PFSK-1 (cell line): ENCODE results near the gene RAPH1.

ENCODE experiments used
- POLR2AphosphoS5 ChIP-seq: IDR thresholded peaks from 2 replicates; pipeline ENCODE4 v1.6.1; 2012; ENCODE audit warnings: low read depth, mild to moderate bottlenecking, control low read depth, low read length, moderate library complexity
- TF ChIP-seq, protein P1 (sequence below), 2 experiments: IDR thresholded peaks; 2 replicates each; pipeline versions ENCODE4 v1.6.1 to v1.8.0; 2011 to 2012; ENCODE audit warnings: low read depth in 2 of 2, low read length in 2 of 2, control low read depth in 1 of 2, inconsistent platforms in 1 of 2, mild to moderate bottlenecking in 1 of 2, moderate library complexity in 1 of 2; ENCODE audit not compliant: insufficient read depth in 1 of 2

DNA sequence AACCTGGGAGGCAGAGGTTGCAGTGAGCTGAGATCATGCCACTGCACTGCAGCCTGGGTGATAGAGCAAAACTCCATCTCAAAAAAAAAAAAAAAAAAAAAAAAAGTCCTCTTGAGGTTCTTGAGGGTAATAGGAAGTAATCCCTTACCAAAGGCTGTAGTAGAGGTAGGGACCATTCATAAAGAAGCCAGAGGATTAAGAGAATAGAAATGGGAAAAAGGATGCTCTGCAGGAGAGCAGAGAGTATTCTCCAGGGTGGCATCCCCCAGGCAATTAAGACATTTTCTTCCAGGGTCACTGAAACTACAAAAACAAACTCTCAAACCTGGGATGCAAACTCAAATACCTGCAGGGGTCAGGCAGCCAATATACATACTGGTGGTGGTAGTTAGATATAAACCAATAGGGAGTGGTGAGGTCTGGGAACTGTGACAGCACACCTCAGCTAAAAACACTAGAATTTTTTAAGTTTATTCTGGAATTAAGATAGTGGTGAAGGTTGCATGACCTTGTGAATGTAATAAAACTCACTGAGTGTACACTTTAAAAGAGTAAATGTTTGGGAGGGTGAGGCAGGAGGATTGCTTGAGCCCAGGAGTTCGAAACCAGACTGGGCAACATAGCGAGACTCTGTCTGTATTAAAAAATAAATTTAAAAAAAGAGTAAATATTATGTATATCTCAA lies 24.7 kb downstream of the RAPH1 start:
- TF ChIP-seq, protein P1, sequence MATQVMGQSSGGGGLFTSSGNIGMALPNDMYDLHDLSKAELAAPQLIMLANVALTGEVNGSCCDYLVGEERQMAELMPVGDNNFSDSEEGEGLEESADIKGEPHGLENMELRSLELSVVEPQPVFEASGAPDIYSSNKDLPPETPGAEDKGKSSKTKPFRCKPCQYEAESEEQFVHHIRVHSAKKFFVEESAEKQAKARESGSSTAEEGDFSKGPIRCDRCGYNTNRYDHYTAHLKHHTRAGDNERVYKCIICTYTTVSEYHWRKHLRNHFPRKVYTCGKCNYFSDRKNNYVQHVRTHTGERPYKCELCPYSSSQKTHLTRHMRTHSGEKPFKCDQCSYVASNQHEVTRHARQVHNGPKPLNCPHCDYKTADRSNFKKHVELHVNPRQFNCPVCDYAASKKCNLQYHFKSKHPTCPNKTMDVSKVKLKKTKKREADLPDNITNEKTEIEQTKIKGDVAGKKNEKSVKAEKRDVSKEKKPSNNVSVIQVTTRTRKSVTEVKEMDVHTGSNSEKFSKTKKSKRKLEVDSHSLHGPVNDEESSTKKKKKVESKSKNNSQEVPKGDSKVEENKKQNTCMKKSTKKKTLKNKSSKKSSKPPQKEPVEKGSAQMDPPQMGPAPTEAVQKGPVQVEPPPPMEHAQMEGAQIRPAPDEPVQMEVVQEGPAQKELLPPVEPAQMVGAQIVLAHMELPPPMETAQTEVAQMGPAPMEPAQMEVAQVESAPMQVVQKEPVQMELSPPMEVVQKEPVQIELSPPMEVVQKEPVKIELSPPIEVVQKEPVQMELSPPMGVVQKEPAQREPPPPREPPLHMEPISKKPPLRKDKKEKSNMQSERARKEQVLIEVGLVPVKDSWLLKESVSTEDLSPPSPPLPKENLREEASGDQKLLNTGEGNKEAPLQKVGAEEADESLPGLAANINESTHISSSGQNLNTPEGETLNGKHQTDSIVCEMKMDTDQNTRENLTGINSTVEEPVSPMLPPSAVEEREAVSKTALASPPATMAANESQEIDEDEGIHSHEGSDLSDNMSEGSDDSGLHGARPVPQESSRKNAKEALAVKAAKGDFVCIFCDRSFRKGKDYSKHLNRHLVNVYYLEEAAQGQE (IDR thresholded peaks at IDR 0.05; ENCODE audit: insufficient read depth in 1 of 2, low read depth in 2 of 2, low read length in 2 of 2), result no peak
- no peak for TF ChIP-seq POLR2AphosphoS5
